ENCODE data around the gene COL4A3.

The COL4A3 gene

DNA sequence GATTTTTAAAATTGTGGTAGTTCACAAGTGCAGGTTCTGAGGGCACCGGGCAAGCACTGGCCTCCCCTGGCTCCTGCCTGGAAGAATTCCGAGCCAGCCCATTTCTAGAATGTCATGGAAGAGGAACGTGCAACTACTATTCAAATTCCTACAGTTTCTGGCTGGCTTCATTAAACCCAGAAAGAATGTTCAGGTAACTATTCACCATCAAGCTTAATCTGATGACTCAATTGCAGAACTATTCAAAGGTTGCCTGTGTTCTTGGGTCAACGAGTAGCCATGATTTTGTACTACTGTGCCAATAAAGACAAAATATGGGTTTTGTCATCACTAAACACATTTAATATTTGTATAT is 146.3 kb downstream of the COL4A3 start:
- no peak for FAIRE-seq
- DNase-seq (ENCODE audit: insufficient read length), result no peak

DNA sequence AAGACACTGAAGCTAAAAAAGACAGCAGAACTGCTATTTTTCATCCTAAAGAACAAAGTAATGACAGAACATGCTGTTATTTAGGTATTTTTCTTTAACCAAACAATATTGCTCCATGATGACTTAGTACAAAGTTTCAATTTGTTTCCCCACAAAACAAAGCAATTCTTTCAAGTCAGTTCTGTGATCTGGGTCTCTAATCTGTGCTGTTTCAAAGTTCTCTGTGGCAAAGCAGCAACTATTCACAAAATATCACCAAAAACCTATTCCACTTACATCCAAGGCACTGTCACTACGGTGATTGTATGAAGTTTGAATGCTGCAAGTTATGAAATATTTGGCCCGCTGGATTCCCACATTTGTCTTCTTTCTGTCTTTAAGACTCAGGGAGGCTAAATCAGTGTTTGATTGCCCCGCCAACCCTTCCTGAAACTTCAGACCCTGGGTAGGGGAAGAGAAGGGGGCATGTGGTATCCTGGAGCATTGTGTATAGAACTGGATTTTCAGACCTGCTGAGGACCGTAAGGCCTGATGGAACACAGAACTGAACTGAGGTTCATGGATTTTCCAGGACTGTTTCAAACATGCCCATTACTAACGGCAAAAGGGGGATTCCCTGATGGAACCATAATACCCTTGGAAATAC is 147.6 kb downstream of the COL4A3 start:
- TF ChIP-seq TAF1 (IDR thresholded peaks at IDR 0.05; ENCODE audit: borderline replicate concordance, low read depth, low read length) (no peak), POLR2A (IDR thresholded peaks at IDR 0.05; ENCODE audit: low read depth, low read length) (no peak), POLR2AphosphoS5 (IDR thresholded peaks at IDR 0.05; ENCODE audit: low read depth, low read length) (no peak)
- DNase-seq (ENCODE audit: insufficient read length), result no peak
- no peak for FAIRE-seq

More for the DNA sequence above, 146.3 kb downstream of the COL4A3 start:
- TF ChIP-seq TAF1 (IDR thresholded peaks at IDR 0.05; ENCODE audit: borderline replicate concordance, low read depth, low read length), result no peak
- TF ChIP-seq POLR2AphosphoS5 (IDR thresholded peaks at IDR 0.05; ENCODE audit: low read depth, low read length), result no peak
- no peak for TF ChIP-seq POLR2A (IDR thresholded peaks at IDR 0.05; ENCODE audit: low read depth, low read length)

DNA sequence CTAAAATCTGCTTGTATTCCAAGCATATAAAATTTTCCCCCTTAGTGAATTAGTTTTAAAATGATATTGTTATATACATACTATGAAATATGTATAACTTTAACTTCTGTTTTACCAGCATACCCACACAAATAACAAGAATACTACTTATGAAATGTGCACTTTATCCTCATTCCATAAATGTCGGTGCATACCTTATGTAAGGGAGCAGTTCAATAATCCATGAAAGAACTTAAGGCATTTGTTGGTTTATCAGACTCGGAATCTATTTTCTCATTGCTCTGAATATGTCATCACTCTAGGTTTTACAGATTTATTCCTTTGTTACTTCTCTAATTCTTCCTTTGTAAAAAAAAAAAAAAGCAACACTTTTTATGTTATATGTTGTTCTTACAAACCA is 148.2 kb downstream of the COL4A3 start:
- peak; percentile 50 for FAIRE-seq
- no peak for DNase-seq (ENCODE audit: insufficient read length)
- no peak for TF ChIP-seq POLR2AphosphoS5 (IDR thresholded peaks at IDR 0.05; ENCODE audit: low read depth, low read length)
- no peak for TF ChIP-seq POLR2A (IDR thresholded peaks at IDR 0.05; ENCODE audit: low read depth, low read length)
- TF ChIP-seq TAF1 (IDR thresholded peaks at IDR 0.05; ENCODE audit: borderline replicate concordance, low read depth, low read length), result no peak

DNA sequence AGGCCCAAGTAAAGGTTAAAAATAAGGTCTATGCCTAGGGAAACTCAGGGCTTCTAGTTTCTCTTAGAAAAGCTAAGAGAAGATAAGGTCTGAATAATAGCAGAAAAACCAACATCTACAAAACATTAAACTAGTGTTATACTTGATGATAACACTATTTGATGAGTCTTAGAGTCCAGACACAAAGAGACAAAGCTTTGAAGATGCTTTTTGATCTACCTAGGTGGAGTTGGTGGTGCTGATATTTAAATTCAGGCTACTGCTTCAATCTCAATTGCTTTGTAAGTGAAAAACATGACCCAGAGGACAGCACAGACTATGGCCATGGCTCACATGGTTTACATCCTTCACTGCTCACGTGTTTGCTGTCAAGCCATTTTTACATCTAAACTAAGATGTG is 148.9 kb downstream of the COL4A3 start:
- DNase-seq (ENCODE audit: insufficient read length) (no peak), FAIRE-seq (no peak)
- TF ChIP-seq TAF1 (IDR thresholded peaks at IDR 0.05; ENCODE audit: borderline replicate concordance, low read depth, low read length), result no peak
- TF ChIP-seq POLR2AphosphoS5 (IDR thresholded peaks at IDR 0.05; ENCODE audit: low read depth, low read length), result no peak
- no peak for TF ChIP-seq POLR2A (IDR thresholded peaks at IDR 0.05; ENCODE audit: low read depth, low read length)

DNA sequence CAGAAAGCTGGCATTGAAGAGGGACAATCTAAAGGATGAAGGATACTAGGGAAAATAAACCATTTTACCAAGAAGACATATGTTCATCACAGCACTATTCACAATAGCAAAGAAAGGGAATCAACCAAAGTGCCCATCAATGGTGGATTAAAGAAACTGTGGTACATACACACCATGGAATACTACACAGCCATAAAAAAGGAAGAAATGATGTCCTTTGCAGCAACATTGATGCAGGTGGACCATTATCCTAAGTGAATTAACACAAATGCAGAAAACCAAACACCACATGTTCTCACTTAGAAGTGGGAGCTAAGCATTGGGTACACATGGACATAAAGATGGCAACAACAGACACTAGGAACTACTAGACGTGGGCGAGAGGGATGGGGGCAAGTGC is 153.4 kb downstream of the COL4A3 start:
- FAIRE-seq (no peak), DNase-seq (ENCODE audit: insufficient read length) (no peak)
- no peak for TF ChIP-seq POLR2A (IDR thresholded peaks at IDR 0.05; ENCODE audit: low read depth, low read length)
- TF ChIP-seq POLR2AphosphoS5 (IDR thresholded peaks at IDR 0.05; ENCODE audit: low read depth, low read length), result no peak
- no peak for TF ChIP-seq TAF1 (IDR thresholded peaks at IDR 0.05; ENCODE audit: borderline replicate concordance, low read depth, low read length)

DNA sequence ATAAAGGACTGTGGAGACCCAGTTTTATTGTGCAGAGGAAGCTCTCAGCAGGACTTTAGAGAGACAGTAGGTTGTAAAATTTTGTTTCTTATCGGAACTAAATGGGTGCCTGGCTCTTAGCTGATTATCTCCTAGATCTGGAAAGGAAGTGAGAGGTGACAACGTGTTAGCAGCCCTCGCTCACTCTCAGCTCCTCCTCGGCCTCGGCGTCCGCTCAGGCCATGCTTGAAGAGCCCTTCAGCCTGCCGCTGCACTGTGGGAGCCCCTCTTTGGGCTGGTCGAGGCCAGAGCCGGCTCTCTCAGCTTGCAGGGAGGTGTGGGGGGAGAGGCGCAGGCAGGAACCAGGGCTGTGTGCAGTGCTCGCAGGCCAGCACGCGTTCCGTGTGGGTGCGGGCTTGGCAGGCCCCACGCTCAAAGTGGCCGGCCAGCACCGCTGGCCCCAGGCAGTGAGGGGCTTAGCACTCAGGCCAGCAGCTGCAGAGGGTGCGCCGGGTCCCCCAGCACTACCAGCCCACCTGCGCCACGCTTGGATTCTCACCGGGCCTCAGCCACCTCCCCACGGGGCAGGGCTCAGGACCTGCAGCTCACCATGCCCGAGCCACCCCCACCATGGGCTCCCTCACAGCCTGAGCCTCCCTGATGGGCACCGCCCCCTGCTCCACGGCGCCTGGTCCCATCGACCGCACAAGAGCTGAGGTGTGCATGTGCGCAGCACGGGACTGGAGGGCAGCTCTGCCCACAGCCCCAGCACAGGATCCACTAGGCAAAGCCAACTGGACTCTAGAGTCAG is 156.1 kb downstream of the COL4A3 start:
- DNase-seq (ENCODE audit: insufficient read length) (no peak), FAIRE-seq (no peak)
- TF ChIP-seq POLR2A (IDR thresholded peaks at IDR 0.05; ENCODE audit: low read depth, low read length), result no peak
- no peak for TF ChIP-seq POLR2AphosphoS5 (IDR thresholded peaks at IDR 0.05; ENCODE audit: low read depth, low read length)
- TF ChIP-seq TAF1 (IDR thresholded peaks at IDR 0.05; ENCODE audit: borderline replicate concordance, low read depth, low read length), result no peak

DNA sequence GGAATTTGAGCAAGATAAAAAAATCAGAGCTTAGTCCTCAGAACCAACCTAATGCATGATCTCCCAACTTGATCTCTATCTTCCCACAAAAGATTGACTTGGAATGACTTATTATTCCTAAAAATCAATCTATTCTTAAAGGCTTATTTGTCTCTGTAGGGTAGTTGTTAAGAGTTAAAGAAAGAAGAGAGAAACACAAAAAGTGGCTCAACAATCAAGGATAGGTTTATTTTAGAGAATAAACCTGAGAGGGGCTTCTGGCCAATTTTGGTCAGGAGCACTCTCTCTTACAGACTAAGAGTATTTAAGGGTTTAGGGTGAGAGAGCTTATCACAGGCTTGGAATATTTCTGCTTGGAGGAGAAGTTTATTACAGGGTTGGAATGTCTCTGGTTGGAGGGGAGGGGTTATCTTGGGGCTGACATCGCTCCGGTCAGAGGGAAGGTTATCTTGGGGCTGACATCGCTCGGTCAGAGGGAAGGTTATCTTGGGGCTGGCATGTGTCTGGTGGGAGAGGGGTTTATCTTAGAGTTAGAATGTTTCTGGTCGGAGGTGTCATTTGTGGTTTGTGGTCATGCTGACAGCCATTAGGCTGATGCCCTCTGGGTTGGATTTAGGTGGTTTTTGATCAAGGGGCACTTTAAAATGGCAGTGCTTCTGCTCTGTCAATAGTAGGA is 158.2 kb downstream of the COL4A3 start:
- DNase-seq (ENCODE audit: insufficient read length), result no peak
- TF ChIP-seq TAF1 (IDR thresholded peaks at IDR 0.05; ENCODE audit: borderline replicate concordance, low read depth, low read length) (no peak), POLR2AphosphoS5 (IDR thresholded peaks at IDR 0.05; ENCODE audit: low read depth, low read length) (no peak), POLR2A (IDR thresholded peaks at IDR 0.05; ENCODE audit: low read depth, low read length) (no peak)

DNA sequence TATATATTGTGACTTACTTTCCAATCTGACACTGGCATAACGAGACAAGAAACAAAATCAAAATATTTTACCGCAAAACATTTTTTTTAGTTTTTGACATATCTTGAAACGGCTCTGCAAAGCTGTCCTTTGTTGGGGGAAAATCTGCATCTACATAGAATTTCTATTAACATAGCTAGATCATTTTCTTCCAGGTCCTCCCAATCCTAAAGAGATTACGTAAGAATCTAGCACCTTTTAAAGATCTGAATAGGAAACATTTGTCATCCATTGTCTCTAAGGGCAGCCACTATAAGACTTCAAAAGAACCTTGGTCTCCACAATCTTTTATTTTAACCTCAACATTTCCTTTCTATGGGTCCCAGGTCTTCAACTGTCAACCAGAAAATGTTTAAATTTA is 159.4 kb downstream of the COL4A3 start:
- DNase-seq (ENCODE audit: insufficient read length) (no peak), FAIRE-seq (no peak)
- no peak for TF ChIP-seq TAF1 (IDR thresholded peaks at IDR 0.05; ENCODE audit: borderline replicate concordance, low read depth, low read length)
- no peak for TF ChIP-seq POLR2A (IDR thresholded peaks at IDR 0.05; ENCODE audit: low read depth, low read length)
- TF ChIP-seq POLR2AphosphoS5 (IDR thresholded peaks at IDR 0.05; ENCODE audit: low read depth, low read length), result no peak

More for the DNA sequence above, 158.2 kb downstream of the COL4A3 start:
- FAIRE-seq, result no peak

DNA sequence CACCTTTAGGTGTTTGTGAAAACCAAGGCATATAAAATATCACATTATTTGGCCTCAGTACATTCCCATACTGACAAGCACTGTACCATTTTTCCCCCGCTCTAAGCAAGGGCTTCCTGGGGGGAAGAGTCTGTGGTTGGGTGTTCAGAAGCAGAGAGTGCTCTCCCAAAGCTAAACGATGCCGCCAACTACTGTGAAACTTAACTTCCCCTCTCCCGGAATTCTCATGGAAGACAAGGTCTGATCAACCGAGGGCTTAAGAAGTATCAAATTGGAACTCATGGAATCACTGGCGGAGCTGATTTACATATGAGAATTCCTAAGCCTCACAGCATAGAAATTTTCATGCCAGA is 160.2 kb downstream of the COL4A3 start:
- peak; percentile 16 for DNase-seq (ENCODE audit: insufficient read length)
- no peak for TF ChIP-seq TAF1 (IDR thresholded peaks at IDR 0.05; ENCODE audit: borderline replicate concordance, low read depth, low read length)
- TF ChIP-seq POLR2AphosphoS5 (IDR thresholded peaks at IDR 0.05; ENCODE audit: low read depth, low read length), result no peak
- TF ChIP-seq POLR2A (IDR thresholded peaks at IDR 0.05; ENCODE audit: low read depth, low read length), result no peak
- no peak for FAIRE-seq

DNA sequence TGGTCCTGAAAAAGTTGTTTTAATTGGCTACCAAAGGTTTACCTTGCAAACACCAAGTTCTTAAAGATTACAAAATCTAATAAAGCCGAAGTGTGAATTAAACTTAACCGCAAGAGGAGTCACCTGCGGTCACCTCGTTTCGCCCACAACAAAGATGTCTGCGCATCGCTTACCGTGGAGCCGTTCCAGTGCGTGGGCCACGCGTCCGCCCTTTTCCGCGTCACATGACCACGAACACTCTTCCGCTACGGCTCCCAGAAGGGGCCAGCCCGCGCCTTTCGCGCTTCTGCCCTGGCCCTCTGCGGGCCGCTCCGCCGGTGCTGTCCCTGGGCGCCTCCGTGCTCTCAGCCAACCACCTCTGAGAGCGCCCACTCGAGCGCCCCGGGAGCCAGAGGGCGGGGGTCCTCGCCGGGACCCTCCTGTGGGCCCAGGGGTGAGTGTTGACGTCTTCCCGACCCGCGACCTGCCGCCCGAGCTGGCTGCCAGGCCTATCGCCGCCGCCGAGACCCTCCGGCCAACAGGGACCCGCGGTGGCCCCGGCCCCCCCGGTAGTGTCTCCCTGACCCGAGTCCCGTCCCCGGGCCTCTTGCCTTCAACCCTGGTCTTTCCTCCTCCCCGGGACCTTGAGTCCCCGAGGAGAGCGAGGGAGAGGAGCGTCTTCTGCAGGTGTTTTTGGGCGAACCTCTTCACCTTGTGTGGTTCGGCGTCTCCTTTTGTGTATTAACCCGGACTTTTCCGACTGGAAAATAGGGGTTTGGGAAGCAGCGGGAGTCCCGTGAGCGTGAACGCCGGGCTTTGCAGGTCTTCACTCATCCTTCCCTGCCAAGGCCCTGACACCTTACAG is 160.8 kb downstream of the COL4A3 start, which contains the start of gene MFF:
Gene MFF (plus strand): TSS at position 257 of the 844 bp plus-strand sequence. CDS start 5,415 bp downstream, outside the sequence.
- FAIRE-seq (peak; percentile 99), DNase-seq (ENCODE audit: insufficient read length) (peak; percentile 74)
- peak; percentile 81 for TF ChIP-seq POLR2A (IDR thresholded peaks at IDR 0.05; ENCODE audit: low read depth, low read length)
- peak; percentile 49; the same call in 1 of the 2 replicates for TF ChIP-seq POLR2AphosphoS5 (IDR thresholded peaks at IDR 0.05; ENCODE audit: low read depth, low read length)
- TF ChIP-seq TAF1 (IDR thresholded peaks at IDR 0.05; ENCODE audit: borderline replicate concordance, low read depth, low read length), result peak; percentile 69; the same call in 1 of the 2 replicates

DNA sequence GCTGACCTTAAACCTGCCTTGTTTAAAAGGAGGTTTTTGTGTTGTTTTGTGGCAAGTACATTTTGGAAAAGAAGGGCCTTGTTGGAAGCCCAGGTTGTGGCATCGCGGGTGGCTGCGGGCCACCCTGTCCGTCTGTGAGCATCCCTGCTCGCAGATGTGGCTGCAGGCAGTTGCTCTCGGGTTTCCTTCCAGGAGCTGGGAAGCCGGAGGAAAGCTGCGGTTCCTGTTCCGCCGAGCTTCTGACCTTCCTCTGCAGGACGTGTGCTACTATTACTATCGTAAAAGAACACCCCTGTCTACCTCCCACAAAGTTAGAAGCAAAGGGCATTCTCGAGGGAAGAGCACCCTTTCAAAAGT is 161.4 kb downstream of the COL4A3 start:
- FAIRE-seq (peak; percentile 85), DNase-seq (ENCODE audit: insufficient read length) (no peak)
- TF ChIP-seq POLR2A (IDR thresholded peaks at IDR 0.05; ENCODE audit: low read depth, low read length), result no peak
- TF ChIP-seq TAF1 (IDR thresholded peaks at IDR 0.05; ENCODE audit: borderline replicate concordance, low read depth, low read length), result no peak
